Adipose tissue (tissue), 3 donors: ENCODE results near the gene NCOA7. TPM values are rescaled to one million over a fixed set of nuclear protein-coding genes. Genes with fewer than 3 reads are reported as not detected.
"Not testable (repeated sequence)": the region's sequence is repeated elsewhere in the genome, so short reads cannot be mapped to it uniquely, and the experiment has no call there.

Source experiments
- H3K27ac ChIP-seq: one replicate; pipeline ENCODE4 v1.5.1; 2013; ENCODE audit warnings: low read depth, low read length
- WGBS, 3 donors: extraction: QIAGEN DNeasy Blood & Tissue Kit; methylation state at CpG; one replicate each; pipeline ENCODE4 v1.1.7; 2013; 5-methylcytosine and 5-hydroxymethylcytosine counted together
- polyA plus RNA-seq, 3 donors: library from polyadenylated mRNA; stranded (reverse); fragments of 200-250 nt; gene quantifications; one replicate each; pipeline ENCODE4 v1.2.3, GENCODE V29; 2013
- donor health status: healthy with polysubstance abuse.
- donor health status: Bipolar disorder and iron deficiency.
- donor health status: healthy.

Gene NCOA7
- polyA plus RNA-seq, 3 donors, result 9.6 to 59.0 (median 46.3) TPM

DNA sequence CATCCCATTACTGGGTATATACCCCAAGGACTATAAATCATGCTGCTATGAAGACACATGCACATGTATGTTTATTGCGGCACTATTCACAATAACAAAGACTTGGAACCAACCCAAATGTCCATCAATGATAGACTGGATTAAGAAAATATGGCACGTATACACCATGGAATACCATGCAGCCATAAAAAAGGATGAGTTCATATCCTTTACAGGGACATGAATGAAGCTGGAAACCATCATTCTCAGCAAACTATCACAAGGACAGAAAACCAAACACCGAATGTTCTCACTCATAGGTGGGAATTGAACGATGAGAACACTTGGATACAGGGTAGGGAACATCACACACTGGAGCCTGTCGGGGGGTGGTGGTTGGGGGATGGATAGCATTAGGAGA, 57.5 kb downstream of the NCOA7 start:
- H3K27ac ChIP-seq, result not testable (repeated sequence)
- 96 to 98% (median 97%) methylated on average over 5 of the region's 5 CpGs for WGBS, 3 donors

DNA sequence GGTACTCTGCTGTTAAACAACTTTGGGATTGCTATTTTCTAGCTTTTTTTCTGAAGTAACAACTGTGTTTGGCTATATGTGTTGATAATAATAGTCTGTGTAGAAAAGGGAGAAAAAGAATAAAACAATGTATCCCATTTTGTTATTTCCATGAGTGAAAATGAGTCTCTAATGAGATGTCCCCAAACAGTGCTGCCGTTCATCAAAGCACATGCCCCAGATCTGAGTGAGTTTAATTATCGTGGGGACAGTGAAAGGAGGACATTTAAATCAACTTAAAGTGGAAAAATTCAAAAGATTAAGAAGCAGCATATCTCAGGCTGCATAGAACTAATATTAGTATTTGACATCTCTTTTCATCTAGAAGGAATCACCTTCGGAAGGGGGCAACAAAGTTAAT, 59.6 kb downstream of the NCOA7 start:
- WGBS, 3 donors, result 75 to 87% (median 83%) methylated on average over 3 of the region's 3 CpGs
- no peak overlapping the region for H3K27ac ChIP-seq

DNA sequence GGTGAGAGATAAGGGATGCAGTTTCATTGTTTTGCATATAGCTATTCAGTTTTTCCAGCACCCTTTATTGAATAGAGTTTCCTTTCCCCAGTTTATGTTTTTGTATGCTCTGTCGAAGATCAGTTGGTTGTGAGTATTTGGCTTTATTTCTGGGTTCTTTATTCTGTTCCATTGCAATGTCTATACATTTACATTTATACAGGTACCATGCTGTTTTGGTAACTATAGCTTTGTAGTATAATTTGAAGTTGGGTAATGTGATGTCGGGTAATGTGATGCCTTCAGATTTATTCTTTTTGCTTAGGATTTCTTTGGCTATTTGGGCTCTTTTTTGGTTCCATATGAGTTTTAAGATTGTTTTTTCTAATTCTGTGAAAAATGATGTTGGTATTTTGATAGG, 61.8 kb downstream of the NCOA7 start:
- WGBS, 3 donors, result 97 to 99% (median 98%) methylated on average over 2 of the region's 2 CpGs
- H3K27ac ChIP-seq, result no peak overlapping the region

DNA sequence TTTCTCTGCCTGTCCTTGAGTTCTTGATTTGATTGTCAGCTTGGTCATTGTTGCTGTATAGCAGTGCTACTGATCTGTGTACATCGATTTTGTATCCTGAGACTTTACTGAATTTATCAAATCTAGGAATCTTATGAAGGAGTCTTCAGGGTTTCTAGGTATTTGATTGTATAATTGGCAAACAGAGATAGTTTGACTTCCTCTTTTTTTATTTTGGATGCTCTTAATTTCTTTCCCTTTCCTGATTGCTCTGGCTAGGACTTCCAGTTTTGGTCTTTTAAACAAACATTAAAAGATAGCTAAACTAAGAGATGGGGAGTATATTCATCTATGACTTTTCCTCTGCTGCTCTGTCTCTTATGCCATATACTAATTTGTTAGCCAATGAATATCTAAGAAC, 62.4 kb downstream of the NCOA7 start:
- H3K27ac ChIP-seq, result no peak overlapping the region
- 83 to 86% (median 85%) methylated on average over 1 of the region's 1 CpG for WGBS, 3 donors

DNA sequence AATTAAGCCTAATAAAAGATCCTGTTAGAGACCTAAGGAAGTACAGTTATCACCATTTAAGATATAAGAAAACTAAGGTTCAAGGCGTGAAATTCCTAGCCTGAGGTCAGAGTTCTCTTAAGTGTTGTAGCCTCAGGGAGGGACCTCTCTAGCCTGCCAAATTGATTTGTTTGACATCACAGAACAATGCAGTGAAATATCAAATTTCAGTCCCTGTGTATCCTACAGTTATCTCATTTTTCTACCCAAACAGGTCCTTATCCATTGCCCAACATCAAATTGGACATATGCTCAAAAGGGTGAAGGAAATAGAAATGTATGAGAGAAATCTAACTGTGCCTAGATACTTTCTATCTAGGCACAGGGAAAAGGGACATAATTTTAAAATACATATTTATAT, 63.0 kb downstream of the NCOA7 start:
- H3K27ac ChIP-seq, result no peak overlapping the region
- WGBS, 3 donors, result 52 to 86% (median 85%) methylated on average over 1 of the region's 1 CpG

DNA sequence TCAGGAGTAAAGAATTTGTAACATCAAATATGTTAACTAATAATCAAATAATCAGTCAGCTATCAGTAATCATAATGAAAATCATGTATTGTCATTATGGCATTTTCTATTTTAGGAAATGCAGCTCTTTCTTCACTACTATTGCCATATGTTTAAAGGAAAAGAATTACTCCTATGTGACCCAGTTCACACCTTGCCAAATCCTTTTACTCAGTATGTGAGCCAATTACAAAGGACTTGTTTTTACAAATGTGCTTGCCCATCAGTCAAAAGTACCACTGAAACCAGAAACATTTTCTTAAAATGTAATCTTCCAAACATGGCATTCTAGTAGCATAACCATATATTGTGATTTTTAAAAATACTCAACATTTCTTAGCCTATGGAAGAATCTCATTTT, 63.6 kb downstream of the NCOA7 start:
- no peak overlapping the region for H3K27ac ChIP-seq

DNA sequence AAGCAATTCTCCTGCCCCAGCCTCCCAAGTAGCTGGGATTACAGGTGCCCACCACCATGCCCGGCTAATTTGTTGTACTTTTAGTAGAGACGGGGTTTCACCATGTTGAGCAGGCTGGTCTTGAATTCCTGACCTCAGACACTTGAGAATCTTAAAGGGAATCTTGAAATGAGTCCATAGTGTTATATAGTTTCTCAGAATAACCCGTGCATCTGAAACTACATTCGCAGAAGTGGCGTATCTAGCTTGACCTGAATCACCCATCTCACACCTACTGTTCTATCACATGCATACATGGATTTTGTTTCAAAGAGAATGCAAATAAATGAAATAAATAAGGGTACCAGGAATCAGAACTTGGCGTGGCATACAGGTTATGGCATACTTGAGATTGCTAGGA, 65.0 kb downstream of the NCOA7 start:
- WGBS, 3 donors, result 93 to 97% (median 96%) methylated on average over 6 of the region's 6 CpGs
- no peak overlapping the region for H3K27ac ChIP-seq

- WGBS, 3 donors, result 81 to 96% (median 82%) methylated on average over 6 of the region's 6 CpGs
- H3K27ac ChIP-seq, result no peak overlapping the region
These were observed 67.1 kb downstream of the NCOA7 start for GRCh38 chr6:125857846-125858245.

DNA sequence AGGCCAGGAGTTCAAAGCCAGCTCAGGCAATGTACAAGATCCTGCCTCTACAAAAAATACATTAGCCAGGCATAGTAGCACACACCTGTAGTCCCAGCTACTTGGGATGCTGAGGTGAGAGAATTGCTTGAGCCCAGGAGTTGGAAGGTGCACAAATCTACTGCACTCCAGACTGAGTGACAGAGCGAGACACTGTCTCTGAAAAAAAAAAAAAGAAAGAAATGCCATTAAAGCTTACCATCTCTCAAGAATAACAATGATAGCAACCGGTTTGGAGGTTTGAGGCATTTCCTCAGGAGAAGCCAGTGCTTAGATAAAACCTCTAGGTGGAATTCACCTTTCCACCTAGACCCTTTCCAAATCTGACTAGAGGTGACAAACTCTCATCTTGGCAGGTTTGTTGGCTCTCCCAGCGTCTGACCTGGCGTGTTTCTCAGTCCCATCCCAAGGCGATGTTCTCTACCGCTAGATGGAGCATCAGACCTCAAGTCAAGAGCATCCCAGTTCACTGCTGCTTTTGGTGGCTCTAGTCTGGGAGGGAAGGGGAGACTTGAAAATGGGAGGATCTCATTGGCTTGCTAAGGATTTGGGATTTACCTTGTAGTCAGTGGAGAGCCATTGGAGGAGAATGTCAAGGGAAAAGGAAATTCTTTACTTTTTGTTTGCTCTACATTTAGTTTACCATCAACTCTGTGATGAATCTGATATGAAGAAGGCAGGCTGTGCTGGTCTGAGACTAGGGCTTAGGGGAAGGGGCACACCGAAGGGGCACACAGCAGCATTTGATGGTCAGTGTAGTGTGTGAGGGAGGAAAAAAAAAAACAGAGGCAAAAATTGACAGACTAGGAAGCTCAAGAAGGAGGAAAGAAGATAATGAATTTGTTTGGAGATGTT, 67.9 kb downstream of the NCOA7 start:
- H3K27ac ChIP-seq, result no peak overlapping the region
- WGBS, 3 donors, result 34 to 53% (median 48%) methylated on average over 7 of the region's 7 CpGs

DNA sequence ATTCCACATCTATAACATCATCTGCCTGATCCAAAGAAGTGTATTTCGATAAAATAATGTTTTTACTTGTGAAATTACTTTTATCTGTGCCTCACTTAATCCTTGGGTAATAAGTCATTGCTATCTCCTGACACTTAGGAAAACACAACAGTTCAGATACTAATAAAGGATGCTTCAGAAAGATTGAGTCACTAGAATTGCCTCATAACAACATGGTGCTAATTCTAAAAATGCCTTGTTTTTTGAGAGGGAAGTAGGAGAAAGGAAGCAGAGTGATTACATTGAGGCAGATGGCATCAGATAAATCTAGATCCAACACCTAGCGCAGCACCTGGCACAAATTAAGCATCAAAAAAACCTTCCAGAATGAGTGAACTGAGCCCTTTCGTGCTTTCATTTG, 69.0 kb downstream of the NCOA7 start:
- no peak overlapping the region for H3K27ac ChIP-seq
- 91 to 94% (median 93%) methylated on average over 3 of the region's 3 CpGs for WGBS, 3 donors

GRCh38 chr6:125863023-125863422, 72.3 kb downstream of the NCOA7 start:
- H3K27ac ChIP-seq, result no peak overlapping the region

- WGBS, 3 donors, result 61 to 66% (median 62%) methylated on average over 4 of the region's 4 CpGs
- H3K27ac ChIP-seq, result no peak overlapping the region
These were observed 74.3 kb downstream of the NCOA7 start for GRCh38 chr6:125865015-125865414.

DNA sequence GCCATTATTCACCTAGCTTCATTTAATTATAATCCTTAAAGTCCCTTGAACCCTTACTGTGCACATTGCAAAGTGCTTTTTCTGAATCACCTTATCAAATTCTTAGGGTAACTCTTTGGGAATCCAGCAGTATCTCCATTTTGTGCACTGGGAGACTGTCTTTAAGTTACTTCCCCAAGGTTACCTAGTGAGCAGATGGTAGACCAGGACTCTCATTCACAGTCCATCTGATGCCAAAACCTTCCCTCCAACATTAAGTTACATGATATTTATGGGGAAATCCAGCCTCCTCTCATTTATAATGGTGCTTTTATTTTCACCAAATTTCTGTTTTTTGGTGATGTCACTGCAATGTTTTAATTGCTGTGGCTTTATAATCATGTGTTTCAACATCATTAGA, 75.7 kb downstream of the NCOA7 start:
- no peak overlapping the region for H3K27ac ChIP-seq

DNA sequence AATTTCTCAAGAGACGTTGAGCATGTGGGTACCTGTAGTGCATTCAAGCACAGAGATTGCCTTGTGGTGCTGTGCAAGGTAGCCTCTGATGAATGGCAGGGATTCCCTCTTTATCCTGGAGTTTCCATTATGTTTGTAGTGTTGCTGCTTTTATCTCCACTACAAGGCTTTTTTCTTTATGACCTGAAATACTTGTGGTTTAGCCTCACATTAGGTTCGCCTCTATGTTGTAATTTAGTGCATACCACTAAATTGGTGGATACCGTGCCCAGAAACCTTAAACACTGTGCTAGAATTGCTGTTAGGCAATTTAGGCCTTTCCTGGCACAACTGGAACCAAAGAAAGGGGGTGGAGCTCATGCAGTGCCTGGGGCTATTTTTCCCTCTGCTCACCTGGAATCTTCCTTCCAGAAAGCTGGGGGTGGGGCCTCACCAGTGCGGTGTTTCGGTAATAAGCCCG, 76.8 kb downstream of the NCOA7 start:
- H3K27ac ChIP-seq, result no peak overlapping the region
- 65 to 94% (median 73%) methylated on average over 6 of the region's 6 CpGs for WGBS, 3 donors

GRCh38 chr6:125868252-125868651, 77.5 kb downstream of the NCOA7 start:
- no peak overlapping the region for H3K27ac ChIP-seq
- WGBS, 3 donors, result 82 to 89% (median 83%) methylated on average over 2 of the region's 2 CpGs

- 23 to 65% (median 49%) methylated on average over 5 of the region's 5 CpGs for WGBS, 3 donors
- H3K27ac ChIP-seq, result no peak overlapping the region
These were observed 78.1 kb downstream of the NCOA7 start for GRCh38 chr6:125868678-125869395.

DNA sequence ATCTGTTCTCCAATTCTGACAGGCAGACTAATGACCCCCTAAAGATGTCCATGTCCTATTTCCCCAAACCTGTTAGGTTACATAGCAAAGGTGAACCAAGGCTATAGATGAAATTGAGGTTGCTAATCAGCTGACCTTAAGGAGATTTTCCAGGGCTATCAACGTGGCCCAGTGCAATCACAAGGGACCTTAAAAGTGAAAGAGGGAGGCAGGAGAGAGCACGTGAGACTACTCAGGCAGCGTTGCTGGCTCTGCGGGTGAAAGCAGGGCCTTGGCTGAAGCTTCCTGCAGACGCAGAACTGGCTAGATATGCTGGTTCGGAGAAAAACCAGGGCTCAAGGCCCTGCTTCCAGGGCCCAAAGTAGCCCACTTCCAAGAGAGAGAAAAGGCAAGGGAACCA, 78.7 kb downstream of the NCOA7 start:
- no peak overlapping the region for H3K27ac ChIP-seq
- 41 to 65% (median 58%) methylated on average over 6 of the region's 6 CpGs for WGBS, 3 donors

- no peak overlapping the region for H3K27ac ChIP-seq
These were observed 80.6 kb downstream of the NCOA7 start for GRCh38 chr6:125871365-125871764.

DNA sequence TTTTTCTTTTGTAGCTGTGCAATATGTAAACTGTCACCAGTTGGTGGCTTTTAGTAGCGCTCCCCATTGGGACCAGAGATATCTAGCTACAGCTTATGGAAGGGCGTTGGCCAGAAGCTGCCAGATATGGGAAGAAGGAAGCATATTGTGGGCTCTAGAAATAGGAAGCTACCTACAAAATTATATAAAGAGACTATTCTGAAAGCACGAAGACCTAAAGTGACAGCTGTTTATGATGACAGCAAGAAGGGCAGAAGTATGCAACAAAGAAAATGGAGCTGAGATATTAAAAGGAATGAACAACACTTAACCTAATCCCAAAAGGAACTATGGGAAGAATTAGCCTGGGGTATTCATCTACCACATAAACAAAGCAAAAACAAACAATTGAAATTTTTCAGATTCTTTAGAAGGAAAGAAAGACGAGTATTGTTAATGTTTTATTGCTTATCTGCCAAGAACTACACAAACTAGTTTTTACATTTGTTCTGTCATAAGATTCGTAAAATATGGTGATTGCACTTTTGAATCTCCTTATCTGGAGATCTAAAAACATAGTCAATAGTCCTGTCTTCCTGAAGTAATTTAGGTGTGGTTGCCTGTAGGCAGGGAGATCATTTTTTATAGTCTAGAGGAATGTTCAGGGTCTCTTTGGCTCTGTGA, 81.6 kb downstream of the NCOA7 start:
- H3K27ac ChIP-seq, result no peak overlapping the region
- WGBS, 3 donors, result 68 to 71% (median 68%) methylated on average over 5 of the region's 5 CpGs
